Activated naive CD4-positive, alpha-beta T cell treated with anti-CD3 and anti-CD28 coated beads for 36 hours (primary cell): Measurements from ENCODE around the gene ZFAND6. TPM values are rescaled to one million over a fixed set of nuclear protein-coding genes. Genes with fewer than 3 reads are reported as not detected.
"Not testable (repeated sequence)": the region's sequence is repeated elsewhere in the genome, so short reads cannot be mapped to it uniquely, and the experiment has no call there.

ENCODE experiments used
- CTCF ChIA-PET: fragments of 350-600 bp; sonication (Branson Sonifier 250); formaldehyde crosslinking; loops from one replicate; lab custom pipeline; 2021; ENCODE audit warnings: antibody characterized with exemption; lab: Charles Lee
- DNase-seq: peaks from one replicate; pipeline ENCODE4 v3.0.0-alpha.2; 2020
- H3K27ac Mint-ChIP-seq: one replicate; pipeline ENCODE4 v1.8.0; 2021; ENCODE audit warnings: mild to moderate bottlenecking, mixed read lengths
- H3K27me3 Mint-ChIP-seq: one replicate; pipeline ENCODE4 v1.8.0; 2021; ENCODE audit warnings: low read depth, mixed read lengths
- H3K36me3 Mint-ChIP-seq: one replicate; pipeline ENCODE4 v1.8.0; 2021; ENCODE audit warnings: low read depth, mixed read lengths
- H3K4me1 Mint-ChIP-seq: one replicate; pipeline ENCODE4 v1.8.0; 2021; ENCODE audit warnings: low read depth, mixed read lengths
- H3K4me3 Mint-ChIP-seq: one replicate; pipeline ENCODE4 v1.8.0; 2021; ENCODE audit warnings: mild to moderate bottlenecking, moderate library complexity, mixed read lengths
- H3K9me3 Mint-ChIP-seq: one replicate; pipeline ENCODE4 v1.8.0; 2021; ENCODE audit warnings: mixed read lengths
- intact Hi-C: fragments of 100-400 bp; cut with micrococcal nuclease; formaldehyde crosslinking; loops from one replicate; pipeline ENCODE4 v1.15.1; 2023
- total RNA-seq, 2 experiments: library from RNA; stranded (reverse); gene quantifications; one replicate each; pipeline ENCODE4 v1.2.3, GENCODE V29; 2021

Gene ZFAND6
- total RNA-seq, 2 experiments from 2014 or later = 28.9 to 29.6 TPM

DNA sequence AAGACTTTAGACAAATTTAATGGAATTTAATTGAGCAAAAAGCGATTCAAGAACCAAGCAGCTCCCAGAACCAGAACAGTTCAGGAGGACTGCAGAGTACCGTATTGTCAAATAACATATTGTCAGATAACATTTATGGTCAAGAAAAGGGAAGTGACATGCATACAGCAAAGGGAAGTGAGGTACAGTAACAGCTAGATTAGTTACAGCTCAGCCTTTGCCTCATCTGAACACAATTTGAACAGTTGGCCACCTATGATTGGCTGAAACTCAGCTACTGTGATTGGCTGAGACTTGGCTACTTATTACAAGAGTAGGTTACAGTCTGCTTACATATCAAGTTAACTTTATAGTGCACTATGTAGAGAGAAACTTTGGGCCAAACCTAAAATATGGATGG is 21.9 kb downstream of the ZFAND6 start:
- H3K9me3 Mint-ChIP-seq = no peaks in the 10 kb centered on the region
- CTCF ChIA-PET = interaction anchor here (0.6 to 0.8 kb wide), 2 partner anchors 11 to 17 kb away, joined by 3 read pairs; no protein-coding TSS in a partner anchor
- H3K4me1 Mint-ChIP-seq = peaks cover 25% of the 10 kb centered on the region
- intact Hi-C loops = no loop called here
- no peak overlapping the region for H3K4me3 Mint-ChIP-seq
- no peak overlapping the region for H3K27ac Mint-ChIP-seq
- DNase-seq = no peak
- H3K36me3 Mint-ChIP-seq = peaks cover 9% of the 10 kb centered on the region
- no peaks in the 10 kb centered on the region for H3K27me3 Mint-ChIP-seq

- intact Hi-C loops = no loop called here
- Mint-ChIP-seq H3K36me3 (peaks cover 3% of the 10 kb centered on the region), H3K4me3 (no peak overlapping the region), H3K27me3 (no peaks in the 10 kb centered on the region), H3K4me1 (peaks cover 34% of the 10 kb centered on the region), H3K9me3 (no peaks in the 10 kb centered on the region), H3K27ac (no peak overlapping the region)
- CTCF ChIA-PET = no interaction called here
- DNase-seq = no peak
Measured at GRCh38 chr15:80087104-80087503, 27.6 kb downstream of the ZFAND6 start.

DNA sequence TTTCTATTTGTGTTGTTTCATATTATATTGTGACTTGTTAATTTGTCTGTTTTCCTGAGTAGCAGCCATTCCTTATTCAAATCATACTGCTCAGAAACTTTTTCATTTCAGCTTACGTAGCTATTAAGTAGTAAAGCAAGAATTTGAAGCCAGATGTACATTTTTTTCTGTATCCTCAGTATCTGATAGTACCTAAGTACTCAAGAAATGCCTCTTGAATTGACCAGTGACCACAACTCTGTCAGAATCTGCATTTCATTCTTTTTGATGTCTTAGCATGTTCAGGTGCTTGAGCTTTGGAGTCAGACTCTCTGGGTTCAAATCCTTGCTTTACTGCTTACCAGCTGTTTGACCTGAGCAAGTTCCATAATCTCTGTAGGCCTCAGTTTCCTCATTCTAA is 30.6 kb downstream of the ZFAND6 start:
- CTCF ChIA-PET = interaction anchor here (0.7 to 1.0 kb wide), 3 partner anchors 14 to 44 kb away, joined by 3 read pairs; no protein-coding TSS in a partner anchor
- Mint-ChIP-seq H3K4me1 (peaks cover 39% of the 10 kb centered on the region), H3K4me3 (no peak overlapping the region), H3K27ac (no peak overlapping the region), H3K9me3 (no peaks in the 10 kb centered on the region), H3K27me3 (no peaks in the 10 kb centered on the region), H3K36me3 (peaks cover 3% of the 10 kb centered on the region)
- DNase-seq = no peak
- intact Hi-C loops = no loop called here

GRCh38 chr15:80090879-80091503 is 31.5 kb downstream of the ZFAND6 start:
- Mint-ChIP-seq H3K27ac (no peak overlapping the region), H3K36me3 (peaks cover 3% of the 10 kb centered on the region), H3K4me3 (no peak overlapping the region), H3K27me3 (no peaks in the 10 kb centered on the region), H3K9me3 (no peaks in the 10 kb centered on the region), H3K4me1 (peaks cover 47% of the 10 kb centered on the region)
- no peak for DNase-seq
- CTCF ChIA-PET = interaction anchor here (0.6 to 1.0 kb wide), 2 partner anchors 31 to 50 kb away, joined by 5 to 9 read pairs; partner anchors contain the start of gene ZFAND6
- intact Hi-C loops = no loop called here

GRCh38 chr15:80093854-80094418 is 34.5 kb downstream of the ZFAND6 start:
- intact Hi-C loops = no loop called here
- no peaks in the 10 kb centered on the region for H3K9me3 Mint-ChIP-seq
- DNase-seq = peak; percentile 12
- H3K4me1 Mint-ChIP-seq = peaks cover 34% of the 10 kb centered on the region
- CTCF ChIA-PET = interaction anchor here (1.2 kb wide), 1 partner anchor 69 kb away, joined by 4 read pairs; no protein-coding TSS in a partner anchor
- H3K4me3 Mint-ChIP-seq = no peak overlapping the region
- peak overlapping the region; percentile 31 for H3K27ac Mint-ChIP-seq
- H3K27me3 Mint-ChIP-seq = no peaks in the 10 kb centered on the region
- peaks cover 1% of the 10 kb centered on the region for H3K36me3 Mint-ChIP-seq

- peaks cover 33% of the 10 kb centered on the region for H3K4me1 Mint-ChIP-seq
- H3K27me3 Mint-ChIP-seq = no peaks in the 10 kb centered on the region
- no peaks in the 10 kb centered on the region for H3K9me3 Mint-ChIP-seq
- intact Hi-C loops = no loop called here
- H3K4me3 Mint-ChIP-seq = no peak overlapping the region
- CTCF ChIA-PET = interaction anchor here (0.7 kb wide), 1 partner anchor 19 kb away, joined by 3 read pairs; no protein-coding TSS in a partner anchor
- DNase-seq = no peak
- H3K36me3 Mint-ChIP-seq = no peaks in the 10 kb centered on the region
- no peak overlapping the region for H3K27ac Mint-ChIP-seq
Measured at GRCh38 chr15:80095511-80095910, 36.0 kb downstream of the ZFAND6 start.

GRCh38 chr15:80095969-80096368 is 36.5 kb downstream of the ZFAND6 start:
- Mint-ChIP-seq H3K4me1 (peaks cover 30% of the 10 kb centered on the region), H3K27me3 (no peaks in the 10 kb centered on the region), H3K27ac (no peak overlapping the region), H3K36me3 (no peaks in the 10 kb centered on the region), H3K9me3 (no peaks in the 10 kb centered on the region), H3K4me3 (no peak overlapping the region)
- CTCF ChIA-PET = interaction anchor here (0.7 kb wide), 1 partner anchor 18 kb away, joined by 3 read pairs; no protein-coding TSS in a partner anchor
- intact Hi-C loops = no loop called here
- DNase-seq = no peak

- no peaks in the 10 kb centered on the region for H3K27me3 Mint-ChIP-seq
- DNase-seq = no peak
- no peak overlapping the region for H3K27ac Mint-ChIP-seq
- H3K9me3 Mint-ChIP-seq = no peaks in the 10 kb centered on the region
- CTCF ChIA-PET = interaction anchor here (0.7 kb wide), 2 partner anchors 17 to 76 kb away, joined by 3 to 4 read pairs; no protein-coding TSS in a partner anchor
- H3K4me1 Mint-ChIP-seq = peaks cover 37% of the 10 kb centered on the region
- H3K36me3 Mint-ChIP-seq = peaks cover 4% of the 10 kb centered on the region
- intact Hi-C loops = no loop called here
- no peak overlapping the region for H3K4me3 Mint-ChIP-seq
Measured at GRCh38 chr15:80098341-80098740, 38.9 kb downstream of the ZFAND6 start.

DNA sequence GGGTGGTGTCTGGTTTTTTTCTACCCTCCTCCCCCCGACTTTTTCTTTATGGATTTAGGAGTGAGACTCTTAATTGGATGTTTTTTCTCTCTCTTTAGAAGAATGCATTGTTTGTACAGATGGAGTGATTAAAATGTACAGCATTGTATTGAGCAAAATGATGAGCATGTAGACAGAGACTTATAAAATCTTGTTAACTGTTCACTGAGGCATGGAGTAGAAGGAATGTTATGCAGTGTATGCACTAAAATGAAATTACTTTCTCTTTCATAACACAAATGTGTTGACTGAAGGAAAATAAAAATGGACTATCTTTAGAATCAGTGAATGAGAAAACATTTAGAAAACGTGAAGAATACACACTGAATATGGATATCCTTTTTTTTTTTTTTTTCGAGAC is 39.8 kb downstream of the ZFAND6 start:
- intact Hi-C loops = no loop called here
- no peak overlapping the region for H3K4me3 Mint-ChIP-seq
- CTCF ChIA-PET = interaction anchor here (0.7 kb wide), 1 partner anchor 75 kb away, joined by 4 read pairs; no protein-coding TSS in a partner anchor
- no peaks in the 10 kb centered on the region for H3K9me3 Mint-ChIP-seq
- no peaks in the 10 kb centered on the region for H3K27me3 Mint-ChIP-seq
- H3K4me1 Mint-ChIP-seq = peaks cover 31% of the 10 kb centered on the region
- H3K27ac Mint-ChIP-seq = no peak overlapping the region
- peaks cover 5% of the 10 kb centered on the region for H3K36me3 Mint-ChIP-seq
- DNase-seq = no peak

- H3K27me3 Mint-ChIP-seq, H3K9me3 Mint-ChIP-seq, H3K4me3 Mint-ChIP-seq, CTCF ChIA-PET, intact Hi-C loops, DNase-seq, H3K36me3 Mint-ChIP-seq, H3K27ac Mint-ChIP-seq: not testable (repeated sequence)
- H3K4me1 Mint-ChIP-seq = peaks cover 30% of the 10 kb centered on the region
Measured at GRCh38 chr15:80099662-80100061, 40.2 kb downstream of the ZFAND6 start.

DNA sequence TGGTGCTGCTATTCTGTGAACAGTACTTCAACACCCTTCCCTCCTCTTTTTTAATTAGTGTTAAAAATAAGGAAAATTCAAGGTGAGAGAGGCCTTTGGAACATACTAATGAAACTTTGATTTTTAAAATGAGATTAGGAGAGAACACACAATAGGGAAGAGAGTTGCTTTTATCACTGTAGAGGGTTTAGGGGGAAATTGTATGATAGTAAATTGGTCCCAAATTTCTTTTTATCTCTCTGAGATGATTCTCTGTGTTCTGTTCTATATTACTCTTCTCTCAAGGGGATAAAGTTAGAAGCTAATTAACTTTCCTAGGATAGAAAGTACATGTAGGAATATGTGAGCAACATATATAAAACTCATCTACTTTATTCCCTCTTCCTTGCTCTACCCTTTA is 40.8 kb downstream of the ZFAND6 start:
- H3K4me1 Mint-ChIP-seq = peaks cover 29% of the 10 kb centered on the region
- CTCF ChIA-PET = no interaction called here
- no peaks in the 10 kb centered on the region for H3K9me3 Mint-ChIP-seq
- DNase-seq = no peak
- no peak overlapping the region for H3K27ac Mint-ChIP-seq
- no peak overlapping the region for H3K4me3 Mint-ChIP-seq
- no peaks in the 10 kb centered on the region for H3K27me3 Mint-ChIP-seq
- peaks cover 5% of the 10 kb centered on the region for H3K36me3 Mint-ChIP-seq
- intact Hi-C loops = no loop called here

GRCh38 chr15:80105193-80105592 is 45.7 kb downstream of the ZFAND6 start:
- intact Hi-C loops = loop anchor here (1.0 to 2.0 kb wide), 3 partner anchors 46 to 134 kb away; partner anchors contain the start of genes BCL2A1 and ZFAND6
- no peak overlapping the region for H3K27ac Mint-ChIP-seq
- DNase-seq = no peak
- CTCF ChIA-PET = no interaction called here
- H3K36me3 Mint-ChIP-seq = peaks cover 5% of the 10 kb centered on the region
- no peaks in the 10 kb centered on the region for H3K27me3 Mint-ChIP-seq
- no peaks in the 10 kb centered on the region for H3K9me3 Mint-ChIP-seq
- H3K4me1 Mint-ChIP-seq = peaks cover 43% of the 10 kb centered on the region
- H3K4me3 Mint-ChIP-seq = no peak overlapping the region
